ENCODE results near the gene CRACR2B.

Gene CRACR2B

GRCh38 chr11:875203-875602, 47.5 kb downstream of the CRACR2B start:
- H3K27ac ChIP-seq = no peak overlapping the region
- H3K4me3 ChIP-seq = no peak overlapping the region

GRCh38 chr11:875769-876301, 48.1 kb downstream of the CRACR2B start:
- H3K27ac ChIP-seq = no peak overlapping the region
- H3K4me3 ChIP-seq = no peak overlapping the region

GRCh38 chr11:876545-876944, 48.8 kb downstream of the CRACR2B start:
- Histone ChIP-seq H3K27ac (no peak overlapping the region), H3K4me3 (no peak overlapping the region)

- Histone ChIP-seq H3K27ac (no peak overlapping the region), H3K4me3 (no peak overlapping the region)
These were observed 49.8 kb downstream of the CRACR2B start for GRCh38 chr11:877565-877964.

- Histone ChIP-seq H3K27ac (no peak overlapping the region), H3K4me3 (no peak overlapping the region)
These were observed 52.7 kb downstream of the CRACR2B start for GRCh38 chr11:880447-880846.
